Smooth muscle cell (in vitro differentiated cells): Measurements from ENCODE around the gene SLC13A5. TPM values are rescaled to one million over a fixed set of nuclear protein-coding genes. Genes with fewer than 3 reads are reported as not detected.

Experiments used
- DNase-seq: peaks from one replicate; lab custom pipeline; 2025; ENCODE audit not compliant: unreplicated experiment; lab: John Stamatoyannopoulos, UW
- H2AFZ ChIP-seq: fragments of 200-600 bp; sonication (generic); 2 replicates; pipeline ENCODE4 v1.6.0; 2016; ENCODE audit warnings: antibody characterized with exemption, low read depth, mild to moderate bottlenecking
- H3F3A ChIP-seq: fragments of 200-600 bp; sonication (generic); 2 replicates; pipeline ENCODE4 v1.6.0; 2017; ENCODE audit warnings: antibody characterized with exemption, low read depth
- H3K27ac ChIP-seq: fragments of 200-600 bp; sonication (generic); 2 replicates; pipeline ENCODE4 v1.5.1; 2016; ENCODE audit warnings: low read depth, mild to moderate bottlenecking
- H3K27me3 ChIP-seq: fragments of 200-600 bp; sonication (generic); 2 replicates; pipeline ENCODE4 v1.6.1; 2016; ENCODE audit warnings: low read depth, mild to moderate bottlenecking
- H3K36me3 ChIP-seq: fragments of 200-600 bp; sonication (generic); 2 replicates; pipeline ENCODE4 v1.5.1; 2016; ENCODE audit warnings: low read depth
- H3K4me1 ChIP-seq: fragments of 200-600 bp; sonication (generic); 2 replicates; pipeline ENCODE4 v1.5.1; 2016; ENCODE audit warnings: low read depth
- H3K4me2 ChIP-seq: fragments of 200-600 bp; sonication (generic); 2 replicates; pipeline ENCODE4 v1.6.0; 2016; ENCODE audit warnings: mild to moderate bottlenecking
- H3K4me3 ChIP-seq: fragments of 200-600 bp; sonication (generic); 2 replicates; pipeline ENCODE4 v1.5.1; 2016; ENCODE audit warnings: mild to moderate bottlenecking
- H3K79me2 ChIP-seq: fragments of 200-600 bp; sonication (generic); 2 replicates; pipeline ENCODE4 v1.6.0; 2016; ENCODE audit warnings: low read depth, mild to moderate bottlenecking
- H3K9ac ChIP-seq: fragments of 200-600 bp; sonication (generic); 2 replicates; pipeline ENCODE4 v1.6.0; 2016; ENCODE audit warnings: low read depth
- H3K9me3 ChIP-seq: fragments of 200-600 bp; sonication (generic); replicated peaks from 2 replicates; pipeline ENCODE4 v1.5.1; 2016; ENCODE audit warnings: low read depth
- H4K20me1 ChIP-seq: fragments of 200-600 bp; sonication (generic); 2 replicates; pipeline ENCODE4 v1.6.0; 2016; ENCODE audit warnings: low read depth
- WGBS: methylation state at CpG from one replicate; pipeline ENCODE4 v1.1.7; 2016; ENCODE audit warnings: low lambda C conversion rate; 5-methylcytosine and 5-hydroxymethylcytosine counted together
- polyA plus RNA-seq: library from polyadenylated mRNA; unstranded; fragments of >200 nt; fragmentation: Nextera tagmentation; extraction: Ambion mirVana; gene quantifications from 2 replicates; pipeline ENCODE4 v1.2.1, GENCODE V29; 2016
- total RNA-seq: library from RNA; depleted of rRNA; stranded (reverse); fragments of >200 nt; gene quantifications from 2 replicates; pipeline ENCODE4 v1.2.3, GENCODE V29; 2014
- TF ChIP-seq, protein P1 (sequence below): fragments of 200-600 bp; sonication (generic); IDR thresholded peaks from 2 replicates; pipeline ENCODE4 v1.5.1; 2017; ENCODE audit warnings: borderline replicate concordance, mild to moderate bottlenecking, antibody characterized with exemption; ENCODE audit not compliant: insufficient read depth, poor library complexity, severe bottlenecking

Gene SLC13A5
- total and polyA plus RNA-seq, 2 experiments from 2014 or later, result 2.3 TPM; not detected in 1

- TF ChIP-seq, protein P1, sequence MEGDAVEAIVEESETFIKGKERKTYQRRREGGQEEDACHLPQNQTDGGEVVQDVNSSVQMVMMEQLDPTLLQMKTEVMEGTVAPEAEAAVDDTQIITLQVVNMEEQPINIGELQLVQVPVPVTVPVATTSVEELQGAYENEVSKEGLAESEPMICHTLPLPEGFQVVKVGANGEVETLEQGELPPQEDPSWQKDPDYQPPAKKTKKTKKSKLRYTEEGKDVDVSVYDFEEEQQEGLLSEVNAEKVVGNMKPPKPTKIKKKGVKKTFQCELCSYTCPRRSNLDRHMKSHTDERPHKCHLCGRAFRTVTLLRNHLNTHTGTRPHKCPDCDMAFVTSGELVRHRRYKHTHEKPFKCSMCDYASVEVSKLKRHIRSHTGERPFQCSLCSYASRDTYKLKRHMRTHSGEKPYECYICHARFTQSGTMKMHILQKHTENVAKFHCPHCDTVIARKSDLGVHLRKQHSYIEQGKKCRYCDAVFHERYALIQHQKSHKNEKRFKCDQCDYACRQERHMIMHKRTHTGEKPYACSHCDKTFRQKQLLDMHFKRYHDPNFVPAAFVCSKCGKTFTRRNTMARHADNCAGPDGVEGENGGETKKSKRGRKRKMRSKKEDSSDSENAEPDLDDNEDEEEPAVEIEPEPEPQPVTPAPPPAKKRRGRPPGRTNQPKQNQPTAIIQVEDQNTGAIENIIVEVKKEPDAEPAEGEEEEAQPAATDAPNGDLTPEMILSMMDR, result no peak
- no peaks in the 10 kb centered on the region for H3F3A ChIP-seq
- H3K27me3 ChIP-seq, result peaks cover 6% of the 10 kb centered on the region
- no peaks in the 10 kb centered on the region for H3K36me3 ChIP-seq
- no peak overlapping the region for H3K27ac ChIP-seq
- no peak overlapping the region for H3K4me2 ChIP-seq
- H4K20me1 ChIP-seq, result no peaks in the 10 kb centered on the region
- DNase-seq, result no peak
- H3K4me3 ChIP-seq, result no peak overlapping the region
- no peak overlapping the region for H3K9ac ChIP-seq
- H2AFZ ChIP-seq, result no peak overlapping the region
- H3K9me3 ChIP-seq, result no peaks in the 10 kb centered on the region
- H3K4me1 ChIP-seq, result no peaks in the 10 kb centered on the region
- WGBS, result 89% methylated on average over 14 of the region's 14 CpGs
- H3K79me2 ChIP-seq, result no peaks in the 10 kb centered on the region
Measured at GRCh38 chr17:6684881-6685767, 28.0 kb downstream of the SLC13A5 start.

DNA sequence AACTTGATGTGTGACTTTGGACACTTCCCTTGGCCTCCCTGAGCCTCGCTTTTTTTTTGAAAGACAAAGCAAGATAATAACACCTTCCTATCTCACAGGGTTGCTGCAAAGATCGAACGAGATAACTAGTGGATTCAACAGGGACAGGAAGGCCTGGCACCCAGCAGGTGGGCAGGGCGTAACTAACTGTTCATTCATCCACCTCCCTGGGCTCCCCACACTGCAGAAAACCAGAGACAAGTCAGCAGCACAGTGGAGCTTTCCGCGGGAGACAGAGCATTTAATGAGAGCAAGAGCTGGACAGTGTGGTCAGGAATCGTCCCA is 28.7 kb downstream of the SLC13A5 start:
- Histone ChIP-seq H3K4me2 (no peak overlapping the region), H3F3A (no peaks in the 10 kb centered on the region), H3K79me2 (no peaks in the 10 kb centered on the region), H3K4me1 (no peaks in the 10 kb centered on the region), H3K4me3 (no peak overlapping the region), H2AFZ (no peak overlapping the region), H3K27ac (no peak overlapping the region), H3K27me3 (peaks cover 9% of the 10 kb centered on the region), H3K9me3 (no peaks in the 10 kb centered on the region), H4K20me1 (no peaks in the 10 kb centered on the region), H3K36me3 (no peaks in the 10 kb centered on the region), H3K9ac (no peak overlapping the region)
- WGBS, result 74% methylated on average over 7 of the region's 7 CpGs
- no peak for DNase-seq
- TF ChIP-seq, protein P1, result no peak

- TF ChIP-seq, protein P1, result no peak
- no peaks in the 10 kb centered on the region for H3K36me3 ChIP-seq
- DNase-seq, result no peak
- H3F3A ChIP-seq, result no peaks in the 10 kb centered on the region
- H2AFZ ChIP-seq, result no peak overlapping the region
- H4K20me1 ChIP-seq, result no peaks in the 10 kb centered on the region
- no peak overlapping the region for H3K4me3 ChIP-seq
- no peak overlapping the region for H3K27ac ChIP-seq
- no peaks in the 10 kb centered on the region for H3K79me2 ChIP-seq
- H3K4me1 ChIP-seq, result no peaks in the 10 kb centered on the region
- H3K27me3 ChIP-seq, result peaks cover 12% of the 10 kb centered on the region
- WGBS, result 95% methylated on average over 3 of the region's 3 CpGs
- no peak overlapping the region for H3K4me2 ChIP-seq
- H3K9me3 ChIP-seq, result no peaks in the 10 kb centered on the region
- H3K9ac ChIP-seq, result no peak overlapping the region
Measured at GRCh38 chr17:6683730-6684459, 29.3 kb downstream of the SLC13A5 start.
